K562 (cell line): Measurements from ENCODE around the gene CCDC106. TPM values are rescaled to one million over a fixed set of nuclear protein-coding genes. Genes with fewer than 3 reads are reported as not detected.

Experiments
- BRCA1 ChIP-seq, 2 experiments: fragments of 450-650 bp in 1 of 2; sonication (generic) in 1 of 2; formaldehyde crosslinking in 1 of 2; IDR thresholded peaks; 2 replicates each; pipeline versions ENCODE4 v1.5.0 to v1.6.1; 2017 to 2020; ENCODE audit warnings: mild to moderate bottlenecking in 1 of 2, missing genetic modification reagents in 1 of 2
- CHCHD3 ChIP-seq: fragments of 250-450 bp; sonication (Bioruptor Pico); IDR thresholded peaks from 2 replicates; pipeline ENCODE4 v2.1.2; 2022; ENCODE audit warnings: mild to moderate bottlenecking
- DIDO1 ChIP-seq: fragments of 450-650 bp; IDR thresholded peaks from 2 replicates; pipeline ENCODE4 v1.6.1; 2016; ENCODE audit warnings: low read depth, missing biosample characterization, missing genetic modification characterization
- GATAD2A ChIP-seq: fragments of 450-650 bp; IDR thresholded peaks from 2 replicates; pipeline ENCODE4 v1.6.1; 2017
- GTF2F1 ChIP-seq: IDR thresholded peaks from 2 replicates; pipeline ENCODE4 v1.6.1; 2011; ENCODE audit warnings: low read depth, low read length, improper control_type of control experiment
- HBP1 ChIP-seq: fragments of 450-650 bp; formaldehyde crosslinking; IDR thresholded peaks from 2 replicates; pipeline ENCODE4 v1.4.0; 2022; ENCODE audit warnings: missing genetic modification characterization
- L3MBTL2 ChIP-seq: fragments of 450-650 bp; IDR thresholded peaks from 2 replicates; pipeline ENCODE4 v1.6.1; 2016; ENCODE audit warnings: mild to moderate bottlenecking, moderate library complexity
- MAX ChIP-seq: sonication (generic); formaldehyde crosslinking; IDR thresholded peaks from 2 replicates; pipeline ENCODE4 v1.9.0; 2022; ENCODE audit warnings: mild to moderate bottlenecking, missing genetic modification reagents
- PHF8 ChIP-seq: fragments of 200-600 bp; sonication (generic); IDR thresholded peaks from 2 replicates; pipeline ENCODE4 v1.6.1; 2012; ENCODE audit warnings: mixed run types, mild to moderate bottlenecking, inconsistent platforms, low read length, moderate library complexity, borderline replicate concordance
- PRDM10 ChIP-seq: fragments of 450-650 bp; IDR thresholded peaks from 2 replicates; pipeline ENCODE4 v1.6.1; 2018; ENCODE audit not compliant: partially characterized antibody
- RB1 ChIP-seq: fragments of 450-650 bp; IDR thresholded peaks from 2 replicates; pipeline ENCODE4 v1.6.1; 2017; ENCODE audit warnings: low read depth, mild to moderate bottlenecking
- RBBP5 ChIP-seq: fragments of 200-600 bp; sonication (generic); IDR thresholded peaks from 2 replicates; pipeline ENCODE4 v1.6.1; 2012; ENCODE audit warnings: borderline replicate concordance, mild to moderate bottlenecking, low read length, control low read depth, inconsistent platforms; ENCODE audit not compliant: insufficient read depth, poor library complexity, severe bottlenecking
- RFX1 ChIP-seq: fragments of 450-650 bp; IDR thresholded peaks from 2 replicates; pipeline ENCODE4 v1.6.1; 2016; ENCODE audit warnings: mild to moderate bottlenecking, moderate library complexity
- RREB1 ChIP-seq: fragments of 250-450 bp; sonication (Bioruptor Pico); IDR thresholded peaks from 2 replicates; pipeline ENCODE4 v1.4.0; 2020
- ZNF212 ChIP-seq: fragments of 450-650 bp; formaldehyde crosslinking; IDR thresholded peaks from 2 replicates; pipeline ENCODE4 v1.4.0; 2020; ENCODE audit warnings: mild to moderate bottlenecking
- ZNF778 ChIP-seq: fragments of 450-650 bp; formaldehyde crosslinking; IDR thresholded peaks from 2 replicates; pipeline ENCODE4 v1.4.0; 2020; ENCODE audit warnings: mild to moderate bottlenecking, moderate library complexity
- polyA plus RNA-seq, 8 experiments: library from polyadenylated mRNA; depleted of rRNA in 4 of 8; stranded (reverse) in 5 of 8; unstranded in 3 of 8; fragments of >200 nt; fragmentation: Nextera tagmentation in 2 of 8; fragmentation: Illumina TruSeq in 1 of 8; extraction: Ambion mirVana in 2 of 8; extraction: Trizol in 1 of 8; gene quantifications; 2 replicates each; pipeline versions ENCODE4 v1.2.1 to v1.2.3, GENCODE V29; 2011 to 2014; ENCODE audit warnings: inconsistent platforms in 1 of 8, missing spikeins in 1 of 8
- total RNA-seq, 7 experiments: library from RNA; depleted of rRNA in 6 of 7; stranded (reverse); fragments of >200 nt in 6 of 7; fragmentation: Illumina TruSeq in 2 of 7; extraction: Trizol in 2 of 7; gene quantifications; 2 replicates each; pipeline versions ENCODE4 v1.2.1 to v1.2.3, GENCODE V29; 2011 to 2021; ENCODE audit warnings: low replicate concordance in 1 of 7

Gene CCDC106
- total and polyA plus RNA-seq, 9 of the 15 experiments (the other 6 are each of a cell fraction or from before 2014, with no cell fraction given): 0.10 to 27.5 (median 15.0) TPM; not detected in 1

GRCh38 chr19:55647732-55648584, at the start of gene CCDC106 (continued):
- TF ChIP-seq RREB1 (CRISPR knock-in tag) (no peak), HBP1 (CRISPR knock-in tag) (no peak), ZNF212 (CRISPR knock-in tag) (no peak), GTF2F1 (no peak), ZNF778 (CRISPR knock-in tag) (no peak), L3MBTL2 (0 out of 2 replicates have a peak, but pooled peaks have one; percentile 35), PHF8 (peak; percentile 48; the same call in 1 of the 2 replicates), RFX1 (no peak), CHCHD3 (CRISPR knock-in tag) (no peak), GATAD2A (peak; percentile 92), BRCA1 (IDR thresholded peaks at IDR 0.05) (no peak), BRCA1 (CRISPR knock-in tag; IDR thresholded peaks at IDR 0.05) (no peak), MAX (CRISPR knock-in tag) (0 out of 2 replicates have a peak, but pooled peaks have one; percentile 14), DIDO1 (no peak), RB1 (peak; percentile 92), RBBP5 (peak; percentile 36), PRDM10 (peak; percentile 89)
